GM21360 (cell line): ENCODE measurements around the gene RNPEPL1.

Experiments used
- ATAC-seq: cut with Tn5 transposase; IDR thresholded peaks from one replicate; pipeline ENCODE4 v1.9.1; 2021; ENCODE audit warnings: mild to moderate bottlenecking, moderate library complexity; ENCODE audit not compliant: unreplicated experiment

RNPEPL1 gene

DNA sequence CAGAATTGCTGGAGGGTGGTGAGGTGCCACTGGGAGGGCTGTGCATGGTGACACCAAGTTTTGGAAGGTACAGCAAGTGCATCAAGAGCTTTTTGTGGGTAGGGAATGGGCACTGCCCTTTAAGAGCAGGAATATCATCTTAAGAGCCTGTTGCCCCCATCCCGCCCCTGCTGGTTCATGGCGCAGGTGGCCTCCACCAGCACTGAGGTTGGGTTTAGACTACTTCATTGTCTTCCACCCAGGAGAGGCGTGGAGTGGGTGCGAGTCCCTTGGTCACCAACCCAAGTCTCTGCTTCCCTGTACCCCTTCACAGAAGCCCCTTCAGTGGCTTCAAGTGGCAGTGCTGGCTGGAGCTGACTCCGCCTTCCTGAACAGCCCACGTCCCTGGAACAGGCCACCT is 7.8 kb downstream of the RNPEPL1 start:
- ATAC-seq, result no peak

- ATAC-seq, result no peak
Observed at GRCh38 chr2:240576436-240577205, 8.3 kb downstream of the RNPEPL1 start.

DNA sequence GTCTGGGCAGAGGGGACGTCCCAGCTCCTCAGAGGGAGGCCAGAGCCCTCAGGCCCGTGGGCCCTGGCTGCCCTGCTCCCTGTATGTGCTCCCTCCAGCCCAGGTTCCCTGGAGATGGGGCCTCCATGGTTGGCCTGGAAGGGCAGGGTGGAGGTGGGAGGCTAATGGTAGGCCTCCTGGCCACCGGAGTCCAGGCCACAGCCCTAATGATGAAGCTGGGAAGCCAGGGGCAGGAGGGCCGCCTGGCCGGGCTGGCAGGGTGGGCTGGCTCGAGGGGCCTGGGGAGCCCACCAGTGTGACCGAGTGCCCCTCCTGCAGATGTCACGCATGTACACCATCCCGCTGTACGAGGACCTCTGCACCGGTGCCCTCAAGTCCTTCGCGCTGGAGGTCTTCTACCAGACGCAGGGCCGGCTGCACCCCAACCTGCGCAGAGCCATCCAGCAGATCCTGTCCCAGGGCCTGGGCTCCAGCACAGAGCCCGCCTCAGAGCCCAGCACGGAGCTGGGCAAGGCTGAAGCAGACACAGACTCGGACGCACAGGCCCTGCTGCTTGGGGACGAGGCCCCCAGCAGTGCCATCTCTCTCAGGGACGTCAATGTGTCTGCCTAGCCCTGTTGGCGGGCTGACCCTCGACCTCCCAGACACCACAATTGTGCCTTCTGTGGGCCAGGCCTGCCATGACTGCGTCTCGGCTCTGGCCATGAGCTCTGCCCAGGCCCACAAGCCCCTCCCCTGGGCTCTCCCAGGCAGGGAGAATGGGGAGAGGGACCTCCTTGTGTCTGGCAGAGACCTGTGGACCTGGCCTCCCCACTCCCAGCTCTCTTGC is 9.2 kb downstream of the RNPEPL1 start:
- ATAC-seq, result no peak

DNA sequence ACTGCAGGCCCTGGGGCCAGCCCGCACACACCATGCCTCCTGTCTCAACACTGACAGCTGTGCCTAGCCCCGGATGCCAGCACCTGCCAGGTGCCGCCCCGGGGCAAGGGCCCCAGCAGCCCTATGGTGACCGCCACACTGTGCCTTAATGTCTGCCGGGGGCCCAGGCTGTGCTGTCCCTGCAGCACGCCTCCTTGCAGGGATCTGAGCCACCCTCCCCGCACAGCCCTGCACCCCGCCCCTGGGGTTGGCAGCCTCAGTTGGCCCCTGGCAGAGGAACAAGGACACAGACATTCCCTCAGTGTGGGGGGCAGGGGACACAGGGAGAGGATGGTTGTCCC is 9.8 kb downstream of the RNPEPL1 start:
- no peak for ATAC-seq

- ATAC-seq, result no peak
Observed at GRCh38 chr2:240578488-240578887, 10.2 kb downstream of the RNPEPL1 start.

DNA sequence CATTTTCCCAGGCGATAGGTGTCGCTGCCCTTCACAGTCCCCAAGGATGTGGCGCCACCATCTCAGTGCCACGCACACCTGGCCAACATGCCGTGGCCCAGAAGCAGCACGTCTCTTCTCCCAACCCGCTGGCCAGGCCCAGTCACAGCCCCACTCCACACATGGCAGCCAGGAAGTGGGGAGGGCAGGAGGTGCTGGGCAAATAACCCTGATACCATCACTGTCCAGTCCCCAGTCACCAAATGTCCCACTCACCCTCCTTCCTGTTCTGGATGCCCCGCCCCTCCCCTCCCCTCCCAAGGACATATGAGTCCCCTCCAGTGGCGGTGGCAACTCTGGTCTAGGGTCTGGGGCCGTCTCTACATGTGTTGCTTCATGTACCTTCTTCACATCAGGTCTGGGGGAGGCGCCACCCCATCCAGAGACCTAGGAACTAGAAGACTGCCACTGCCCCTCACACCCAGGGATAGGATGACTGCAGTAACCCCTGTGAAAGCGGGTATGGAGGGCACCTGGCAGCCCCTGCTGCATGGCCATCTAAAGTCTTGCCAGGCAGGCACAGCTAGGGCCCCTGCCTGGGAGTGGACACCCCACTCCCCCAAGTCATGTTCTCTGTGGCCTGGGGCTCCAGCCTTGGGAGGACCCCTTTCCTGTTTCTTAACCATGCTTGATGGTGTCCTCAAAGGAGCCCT is 10.9 kb downstream of the RNPEPL1 start:
- ATAC-seq, result no peak

DNA sequence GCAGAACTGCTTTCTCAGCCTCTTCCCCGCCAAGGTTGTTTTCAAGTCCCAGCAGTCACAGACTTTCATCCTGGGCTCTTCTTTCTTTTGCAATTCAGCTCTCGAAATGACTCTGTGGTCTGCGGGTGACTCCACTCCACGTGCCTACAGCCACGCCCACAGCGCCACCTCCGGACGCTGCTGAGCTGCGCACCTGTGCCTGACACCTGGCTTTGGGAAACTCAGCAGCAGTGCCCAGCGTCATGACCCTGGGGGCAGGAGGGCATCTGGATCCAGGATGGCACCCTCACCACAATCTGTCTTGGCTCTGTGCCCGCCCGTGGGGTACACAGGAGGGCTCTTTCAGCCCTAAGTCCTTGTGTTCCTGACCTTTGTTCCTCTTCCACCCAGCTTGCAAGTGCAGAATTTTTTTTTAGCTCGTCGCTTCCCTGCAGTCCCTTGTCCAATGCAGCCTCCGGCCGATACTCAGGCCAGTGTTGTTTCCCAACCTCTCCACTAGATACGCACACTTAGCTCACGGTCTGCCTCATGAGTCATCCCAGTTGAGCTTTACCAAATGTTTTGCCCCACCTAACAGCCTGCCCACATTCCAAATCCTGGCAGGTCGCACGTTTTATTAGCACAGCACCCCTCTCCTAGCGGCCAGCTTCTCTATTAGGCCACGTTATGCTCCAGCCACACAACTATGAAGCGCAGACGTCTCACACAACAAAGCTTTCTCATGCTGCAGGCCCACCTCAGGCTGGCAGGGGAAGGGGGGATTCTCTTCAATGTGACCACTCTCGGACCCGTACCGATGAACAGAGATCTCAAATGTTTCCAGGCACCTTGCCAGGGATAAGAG is 11.7 kb downstream of the RNPEPL1 start:
- no peak for ATAC-seq

DNA sequence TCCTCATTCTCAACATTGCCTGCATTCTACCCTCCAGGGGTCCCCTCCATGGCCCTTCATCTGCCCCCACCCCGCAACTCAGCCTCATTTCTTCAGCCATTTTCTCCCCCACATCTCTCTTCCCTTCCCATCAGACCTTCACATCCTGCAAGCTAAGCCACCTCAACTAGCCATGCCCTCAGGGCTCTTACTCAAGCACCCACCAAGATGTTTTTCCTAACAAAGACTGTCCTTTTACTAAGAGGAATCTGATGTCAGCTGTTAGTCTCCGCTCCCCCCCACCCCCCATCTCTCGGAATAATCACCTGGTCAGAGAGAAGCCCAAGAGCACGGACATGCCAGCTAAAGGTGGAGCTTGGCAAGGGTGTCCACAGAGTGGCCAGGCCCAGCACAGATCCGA is 13.5 kb downstream of the RNPEPL1 start:
- ATAC-seq, result no peak

DNA sequence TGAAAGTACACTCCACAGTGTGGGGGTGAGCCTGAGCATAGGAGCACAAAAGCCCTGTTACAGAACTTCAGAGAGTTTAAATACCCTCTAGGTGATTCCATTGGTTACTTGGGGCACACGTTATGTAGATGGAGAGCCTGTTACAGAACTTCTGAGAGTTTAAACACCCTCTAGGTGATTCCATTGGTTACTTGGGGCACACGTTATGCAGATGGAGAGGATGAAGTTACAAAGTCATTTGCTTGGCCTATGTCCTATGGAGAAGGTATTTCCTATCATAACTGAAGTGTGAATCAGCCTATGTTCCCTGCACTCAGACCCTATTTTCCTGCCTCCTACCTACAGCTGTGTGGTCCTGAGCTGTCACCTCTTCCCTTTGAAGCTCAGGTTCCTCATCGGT is 14.5 kb downstream of the RNPEPL1 start:
- ATAC-seq, result no peak

DNA sequence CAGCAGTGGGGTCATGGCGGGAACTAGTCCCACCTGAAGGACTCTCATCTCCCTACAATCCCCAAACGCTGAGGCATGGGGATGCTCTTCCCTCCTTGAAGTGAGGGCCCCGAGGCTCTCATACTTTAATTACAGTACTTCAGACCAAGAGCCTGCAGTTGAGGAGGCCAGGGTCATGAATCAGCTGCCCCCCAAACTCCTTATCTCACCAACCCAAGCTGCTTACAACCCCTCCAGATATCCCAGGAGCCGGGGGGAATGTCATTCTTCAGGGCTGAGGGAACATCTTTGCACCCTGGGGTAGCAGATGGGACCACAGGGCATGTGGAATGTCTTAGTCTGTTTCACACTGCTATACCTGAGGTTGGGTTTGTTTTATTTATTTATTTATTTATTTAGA is 15.5 kb downstream of the RNPEPL1 start:
- ATAC-seq, result no peak

- peak; percentile 55 for ATAC-seq
Observed at GRCh38 chr2:240584486-240585031, 16.3 kb downstream of the RNPEPL1 start.

DNA sequence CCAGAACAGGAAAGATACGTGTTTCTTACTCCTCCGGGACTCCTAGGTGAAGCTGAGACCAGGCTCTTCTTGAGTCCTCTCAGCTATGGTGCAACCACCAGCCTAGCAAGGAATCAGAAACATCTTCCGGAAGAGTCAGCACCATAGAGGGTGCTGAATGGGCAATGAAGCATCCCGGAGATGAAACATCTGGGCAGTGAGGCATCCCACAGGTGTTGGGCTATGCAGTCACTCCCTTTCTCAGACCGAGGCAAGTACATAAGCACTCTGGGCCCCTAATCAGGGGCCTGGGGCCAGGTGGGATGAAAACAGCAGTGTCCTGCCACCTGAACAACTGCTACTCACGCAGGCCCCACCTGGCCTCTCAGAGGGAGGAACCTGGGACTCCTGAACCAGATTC is 16.8 kb downstream of the RNPEPL1 start:
- no peak for ATAC-seq

GRCh38 chr2:240585681-240586197 is 17.5 kb downstream of the RNPEPL1 start:
- ATAC-seq, result no peak

GRCh38 chr2:240586198-240586918 is 18.1 kb downstream of the RNPEPL1 start, which contains the start of gene CAPN10:
Gene CAPN10 (plus strand): TSS chr2:240586734. CDS start chr2:240586912, 178 bp downstream.
- ATAC-seq, result peak; percentile 53

DNA sequence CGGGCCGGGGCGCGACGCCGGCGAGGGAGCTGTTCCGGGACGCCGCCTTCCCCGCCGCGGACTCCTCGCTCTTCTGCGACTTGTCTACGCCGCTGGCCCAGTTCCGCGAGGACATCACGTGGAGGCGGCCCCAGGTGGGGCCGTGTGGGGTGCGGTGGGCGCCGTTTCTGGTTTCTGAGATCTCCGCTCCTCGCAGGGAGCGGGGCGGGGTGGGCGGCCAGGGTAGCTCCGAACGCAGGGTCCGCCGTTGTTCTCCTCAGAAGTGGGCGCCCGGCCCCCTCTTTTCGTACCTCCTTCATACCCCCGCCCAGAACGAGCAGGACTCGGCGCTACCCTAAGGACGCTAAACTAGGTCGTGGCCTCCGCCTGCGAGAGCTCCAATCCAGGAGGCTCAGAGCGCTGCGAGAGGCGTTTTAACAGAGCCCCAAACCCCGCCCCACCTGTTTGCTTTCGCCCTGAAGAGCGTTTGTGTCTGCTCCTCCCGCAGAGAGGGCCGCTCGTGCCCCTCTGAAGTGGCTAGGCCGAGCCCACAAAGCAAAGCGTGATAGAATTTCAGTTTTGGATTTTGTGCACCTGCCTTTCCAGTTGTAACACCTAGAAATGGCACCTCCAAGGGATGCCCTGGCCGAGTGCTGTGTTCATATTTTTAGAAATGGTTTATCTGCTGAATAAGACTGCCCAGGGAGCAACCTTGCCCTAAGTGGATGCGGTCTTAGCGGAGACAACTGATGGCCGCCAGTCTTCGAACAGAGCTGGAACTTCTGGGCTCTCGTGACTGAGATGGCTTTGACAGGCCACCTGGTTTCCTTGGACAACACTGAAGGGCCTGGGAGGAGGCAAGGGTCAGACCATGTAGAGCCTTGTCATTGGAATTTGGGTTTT is 18.9 kb downstream of the RNPEPL1 start:
- ATAC-seq, result peak; percentile 4

DNA sequence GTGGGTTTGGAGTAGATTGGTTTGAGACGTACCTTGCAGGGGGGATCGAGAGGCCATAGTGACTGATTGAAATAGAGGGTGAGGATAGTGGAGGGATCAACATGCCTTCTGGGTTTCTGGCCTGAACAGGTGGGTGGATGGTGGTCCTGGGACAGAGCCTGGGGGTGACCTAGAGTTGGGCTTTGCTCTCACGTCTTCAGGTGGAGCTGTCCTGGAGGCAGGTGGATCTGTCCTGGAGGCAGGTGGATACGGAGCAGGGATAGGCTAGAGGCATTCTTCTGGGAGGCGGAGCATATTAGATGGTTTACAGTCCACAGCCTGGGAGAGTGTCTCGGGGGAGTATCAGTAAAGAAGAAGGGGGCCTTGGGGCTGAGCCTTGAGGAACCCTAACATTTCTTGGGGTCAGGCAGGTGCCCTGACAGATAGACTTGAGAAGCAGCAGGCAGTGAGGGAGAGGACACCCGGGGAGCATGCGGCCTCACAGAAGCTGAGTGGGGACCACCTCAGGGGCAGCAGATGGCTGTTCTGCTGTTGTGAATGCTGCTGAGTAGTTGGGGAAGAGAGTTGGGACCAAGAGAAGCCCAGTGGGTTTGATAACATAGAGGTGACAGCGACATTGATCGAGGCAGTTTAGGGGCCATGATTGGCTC is 19.8 kb downstream of the RNPEPL1 start:
- ATAC-seq, result no peak

DNA sequence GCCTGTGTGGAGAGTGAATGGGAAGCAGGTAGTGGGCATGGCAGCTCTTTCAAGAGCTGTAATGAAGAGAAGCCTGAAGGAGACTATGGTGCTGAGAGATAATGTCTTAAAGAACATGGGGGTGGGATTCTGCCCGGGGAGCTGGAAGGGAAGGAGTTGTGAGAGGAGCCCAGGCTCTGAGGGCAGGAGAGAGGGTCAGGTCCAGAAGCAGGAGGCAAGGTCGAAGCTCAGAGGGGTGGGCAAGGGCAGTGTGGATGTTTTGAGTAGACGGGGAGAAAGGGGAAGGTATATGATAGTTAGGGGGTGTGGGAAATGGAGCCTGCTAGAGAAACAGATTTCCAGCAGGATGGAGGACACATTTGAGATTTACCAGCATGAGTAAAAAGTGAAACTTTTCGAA is 20.4 kb downstream of the RNPEPL1 start:
- no peak for ATAC-seq

GRCh38 chr2:240589375-240589774 is 21.1 kb downstream of the RNPEPL1 start:
- no peak for ATAC-seq
